HEK293 (cell line): ENCODE measurements around the gene WNT4.

ENCODE experiments used
- CTCF ChIA-PET: fragments of 350-600 bp; formaldehyde crosslinking; extraction: SDS; loops from one replicate; lab custom pipeline; 2021; ENCODE audit warnings: antibody characterized with exemption; lab: Yijun Ruan, JAX
- POLR2A ChIA-PET: fragments of 300-600 bp; formaldehyde crosslinking; extraction: SDS; loops from one replicate; lab custom pipeline; 2020; ENCODE audit warnings: antibody characterized with exemption, inconsistent platforms; lab: Yijun Ruan, JAX
- H3K27ac ChIP-seq: fragments of 200-500 bp; sonication (Bioruptor generic); 2 replicates; pipeline ENCODE4 v1.5.1; 2014; ENCODE audit warnings: low read depth, low read length, control low read depth, inconsistent platforms; ENCODE audit errors: extremely low read depth
- H3K36me3 ChIP-seq, 2 experiments: fragments of 200-500 bp in 1 of 2; sonication (Bioruptor generic) in 1 of 2; 1 replicate in 1 of 2; 2 replicates in 1 of 2; pipeline ENCODE4 v1.5.1; 2014 to 2017; ENCODE audit warnings: inconsistent platforms in 2 of 2, low read length in 2 of 2; ENCODE audit not compliant: control insufficient read depth in 2 of 2, insufficient read depth in 1 of 2
- H3K4me1 ChIP-seq: fragments of 200-500 bp; sonication (Bioruptor generic); 2 replicates; pipeline ENCODE4 v1.5.1; 2014; ENCODE audit warnings: mild to moderate bottlenecking, low read length, inconsistent platforms; ENCODE audit not compliant: control insufficient read depth, insufficient read depth
- H3K4me3 ChIP-seq: 2 replicates; pipeline ENCODE4 v1.5.1; 2011; ENCODE audit warnings: low read depth, mild to moderate bottlenecking, control low read depth, low read length, moderate library complexity
- H3K9me3 ChIP-seq: fragments of 200-500 bp; sonication (Bioruptor generic); 2 replicates; pipeline ENCODE4 v1.5.1; 2014; ENCODE audit warnings: low read depth, low read length, inconsistent platforms; ENCODE audit not compliant: control insufficient read depth, insufficient read depth
- FEZF1 ChIP-seq: fragments of 450-650 bp; formaldehyde crosslinking; IDR thresholded peaks from 2 replicates; pipeline ENCODE4 v1.5.1; 2016; ENCODE audit warnings: missing biosample characterization, missing genetic modification characterization
- GLI4 ChIP-seq: fragments of 450-650 bp; formaldehyde crosslinking; IDR thresholded peaks from 2 replicates; pipeline ENCODE4 v1.5.1; 2016; ENCODE audit warnings: missing biosample characterization, missing genetic modification characterization
- SETDB1 ChIP-seq: IDR thresholded peaks from one replicate; pipeline ENCODE4 v1.6.1; 2017; ENCODE audit warnings: mild to moderate bottlenecking, low read length, moderate library complexity, mixed read lengths; ENCODE audit not compliant: insufficient read length
- ZBTB48 ChIP-seq: fragments of 450-650 bp; formaldehyde crosslinking; IDR thresholded peaks from 2 replicates; pipeline ENCODE4 v1.5.1; 2016; ENCODE audit warnings: missing biosample characterization, missing genetic modification characterization
- ZNF112 ChIP-seq: fragments of 450-650 bp; formaldehyde crosslinking; IDR thresholded peaks from 2 replicates; pipeline ENCODE4 v1.5.0; 2017; ENCODE audit warnings: missing biosample characterization, missing genetic modification characterization
- ZNF132 ChIP-seq: fragments of 450-650 bp; formaldehyde crosslinking; IDR thresholded peaks from 2 replicates; pipeline ENCODE4 v1.5.1; 2017; ENCODE audit warnings: missing biosample characterization, missing genetic modification characterization, borderline replicate concordance
- ZNF2 ChIP-seq: fragments of 450-650 bp; formaldehyde crosslinking; IDR thresholded peaks from 2 replicates; pipeline ENCODE4 v1.5.1; 2016; ENCODE audit warnings: missing biosample characterization, missing genetic modification characterization
- ZNF292 ChIP-seq: fragments of 450-650 bp; formaldehyde crosslinking; IDR thresholded peaks from 2 replicates; pipeline ENCODE4 v1.5.1; 2016; ENCODE audit warnings: low read depth, missing biosample characterization, missing genetic modification characterization, borderline replicate concordance
- ZNF521 ChIP-seq: fragments of 450-650 bp; formaldehyde crosslinking; IDR thresholded peaks from 2 replicates; pipeline ENCODE4 v1.5.1; 2017; ENCODE audit warnings: missing biosample characterization, mild to moderate bottlenecking, missing genetic modification characterization
- ZNF530 ChIP-seq: fragments of 450-650 bp; formaldehyde crosslinking; IDR thresholded peaks from 2 replicates; pipeline ENCODE4 v1.5.1; 2016; ENCODE audit warnings: low read depth, missing biosample characterization, missing genetic modification characterization
- ZNF558 ChIP-seq: fragments of 450-650 bp; formaldehyde crosslinking; IDR thresholded peaks from 2 replicates; pipeline ENCODE4 v1.5.1; 2016; ENCODE audit warnings: missing biosample characterization, missing genetic modification characterization
- ZNF571 ChIP-seq: fragments of 450-650 bp; formaldehyde crosslinking; IDR thresholded peaks from 2 replicates; pipeline ENCODE4 v1.5.0; 2017; ENCODE audit warnings: missing biosample characterization, missing genetic modification characterization
- ZNF600 ChIP-seq: fragments of 450-650 bp; formaldehyde crosslinking; IDR thresholded peaks from 2 replicates; pipeline ENCODE4 v1.5.1; 2016; ENCODE audit warnings: missing biosample characterization, missing genetic modification characterization
- ZNF658 ChIP-seq: fragments of 450-650 bp; formaldehyde crosslinking; IDR thresholded peaks from 2 replicates; pipeline ENCODE4; 2016; ENCODE audit warnings: missing biosample characterization, missing genetic modification characterization
- TF ChIP-seq, protein P1 (sequence below): fragments of 450-650 bp; formaldehyde crosslinking; IDR thresholded peaks from 2 replicates; pipeline ENCODE4 v1.5.1; 2016; ENCODE audit warnings: missing biosample characterization, missing genetic modification characterization
- TF ChIP-seq, protein P2 (sequence below): fragments of 450-650 bp; formaldehyde crosslinking; IDR thresholded peaks from 2 replicates; pipeline ENCODE4 v1.5.1; 2017; ENCODE audit warnings: missing biosample characterization, missing genetic modification characterization
- TF ChIP-seq, protein P3 (sequence below): fragments of 450-650 bp; formaldehyde crosslinking; IDR thresholded peaks from 2 replicates; pipeline ENCODE4 v1.5.1; 2016; ENCODE audit warnings: missing biosample characterization, missing genetic modification characterization
- TF ChIP-seq, protein P4 (sequence below): fragments of 450-650 bp; IDR thresholded peaks from 2 replicates; pipeline ENCODE4 v1.5.1; 2018; ENCODE audit warnings: missing biosample characterization, mild to moderate bottlenecking, missing genetic modification characterization

WNT4 gene

DNA sequence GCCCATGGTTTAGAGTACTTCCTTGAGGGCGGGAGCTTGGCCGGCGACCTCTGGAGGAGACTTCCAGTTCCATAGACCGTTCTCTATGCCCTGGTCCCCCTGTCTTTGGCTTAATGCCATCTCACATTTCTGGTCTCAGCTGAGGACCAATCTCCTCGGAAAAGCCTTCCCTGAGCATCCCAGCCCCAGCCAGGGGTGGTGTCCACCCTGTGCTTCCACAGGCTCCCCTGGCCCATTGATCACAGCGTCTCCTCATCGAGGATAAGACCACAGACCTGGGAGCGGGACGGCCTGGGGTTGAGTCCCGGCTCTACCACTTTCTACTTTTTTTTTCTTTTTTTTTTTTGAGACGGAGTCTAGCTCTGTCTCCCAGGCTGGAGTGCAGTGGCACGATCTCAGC lies 14.5 kb downstream of the WNT4 start:
- TF ChIP-seq, protein P1, sequence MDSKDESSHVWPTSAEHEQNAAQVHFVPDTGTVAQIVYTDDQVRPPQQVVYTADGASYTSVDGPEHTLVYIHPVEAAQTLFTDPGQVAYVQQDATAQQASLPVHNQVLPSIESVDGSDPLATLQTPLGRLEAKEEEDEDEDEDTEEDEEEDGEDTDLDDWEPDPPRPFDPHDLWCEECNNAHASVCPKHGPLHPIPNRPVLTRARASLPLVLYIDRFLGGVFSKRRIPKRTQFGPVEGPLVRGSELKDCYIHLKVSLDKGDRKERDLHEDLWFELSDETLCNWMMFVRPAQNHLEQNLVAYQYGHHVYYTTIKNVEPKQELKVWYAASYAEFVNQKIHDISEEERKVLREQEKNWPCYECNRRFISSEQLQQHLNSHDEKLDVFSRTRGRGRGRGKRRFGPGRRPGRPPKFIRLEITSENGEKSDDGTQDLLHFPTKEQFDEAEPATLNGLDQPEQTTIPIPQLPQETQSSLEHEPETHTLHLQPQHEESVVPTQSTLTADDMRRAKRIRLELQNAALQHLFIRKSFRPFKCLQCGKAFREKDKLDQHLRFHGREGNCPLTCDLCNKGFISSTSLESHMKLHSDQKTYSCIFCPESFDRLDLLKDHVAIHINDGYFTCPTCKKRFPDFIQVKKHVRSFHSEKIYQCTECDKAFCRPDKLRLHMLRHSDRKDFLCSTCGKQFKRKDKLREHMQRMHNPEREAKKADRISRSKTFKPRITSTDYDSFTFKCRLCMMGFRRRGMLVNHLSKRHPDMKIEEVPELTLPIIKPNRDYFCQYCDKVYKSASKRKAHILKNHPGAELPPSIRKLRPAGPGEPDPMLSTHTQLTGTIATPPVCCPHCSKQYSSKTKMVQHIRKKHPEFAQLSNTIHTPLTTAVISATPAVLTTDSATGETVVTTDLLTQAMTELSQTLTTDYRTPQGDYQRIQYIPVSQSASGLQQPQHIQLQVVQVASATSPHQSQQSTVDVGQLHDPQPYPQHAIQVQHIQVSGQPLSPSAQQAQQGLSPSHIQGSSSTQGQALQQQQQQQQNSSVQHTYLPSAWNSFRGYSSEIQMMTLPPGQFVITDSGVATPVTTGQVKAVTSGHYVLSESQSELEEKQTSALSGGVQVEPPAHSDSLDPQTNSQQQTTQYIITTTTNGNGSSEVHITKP: 0 out of 2 replicates have a peak, but pooled peaks have one; percentile 14
- TF ChIP-seq FEZF1: no peak
- Histone ChIP-seq H3K4me1 (no peaks in the 10 kb centered on the region), H3K4me3 (no peak overlapping the region), H3K27ac (no peak overlapping the region), H3K36me3 (peaks cover 0 to 1% of the 10 kb centered on the region in 2 experiments; a peak in 1 of 3 replicates), H3K9me3 (no peaks in the 10 kb centered on the region)
- CTCF ChIA-PET: interaction anchor here (0.7 to 6.5 kb wide), 2 partner anchors 287 to 514 kb away, joined by 3 to 61 read pairs; no protein-coding TSS in a partner anchor
- POLR2A ChIA-PET: no interaction called here

DNA sequence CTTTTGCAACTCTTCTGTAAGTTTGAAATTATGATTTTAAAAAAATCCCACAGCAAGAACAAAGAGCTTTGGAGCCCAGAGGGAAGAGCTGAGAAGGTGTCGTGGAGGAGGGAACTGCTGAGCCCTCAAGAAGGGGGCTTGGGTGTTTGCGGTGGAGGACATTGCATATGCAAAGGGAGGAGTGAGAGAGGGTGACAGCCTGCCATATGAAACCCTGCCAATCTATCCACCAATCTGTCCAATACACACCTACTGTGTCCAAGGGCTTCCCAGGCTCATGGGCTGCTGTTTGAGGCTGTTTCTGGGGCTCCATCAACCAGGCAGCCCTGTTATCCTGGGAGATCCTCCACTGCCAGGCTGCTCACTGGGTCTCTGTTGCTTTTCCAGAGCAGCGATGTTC lies 15.2 kb downstream of the WNT4 start:
- no peaks in the 10 kb centered on the region for H3K9me3 ChIP-seq
- H3K36me3 ChIP-seq: peaks cover 0 to 3% of the 10 kb centered on the region in 2 experiments; a peak in 1 of 3 replicates
- no peaks in the 10 kb centered on the region for H3K4me1 ChIP-seq
- no peak overlapping the region for H3K27ac ChIP-seq
- no peak for TF ChIP-seq ZNF658 (tag by site-specific recombination)
- TF ChIP-seq ZNF292 (tag by site-specific recombination): no peak
- TF ChIP-seq ZNF571 (tag by site-specific recombination): no peak
- TF ChIP-seq ZNF530: no peak
- no peak for TF ChIP-seq ZNF2
- no peak for TF ChIP-seq ZNF112
- TF ChIP-seq, protein P2, sequence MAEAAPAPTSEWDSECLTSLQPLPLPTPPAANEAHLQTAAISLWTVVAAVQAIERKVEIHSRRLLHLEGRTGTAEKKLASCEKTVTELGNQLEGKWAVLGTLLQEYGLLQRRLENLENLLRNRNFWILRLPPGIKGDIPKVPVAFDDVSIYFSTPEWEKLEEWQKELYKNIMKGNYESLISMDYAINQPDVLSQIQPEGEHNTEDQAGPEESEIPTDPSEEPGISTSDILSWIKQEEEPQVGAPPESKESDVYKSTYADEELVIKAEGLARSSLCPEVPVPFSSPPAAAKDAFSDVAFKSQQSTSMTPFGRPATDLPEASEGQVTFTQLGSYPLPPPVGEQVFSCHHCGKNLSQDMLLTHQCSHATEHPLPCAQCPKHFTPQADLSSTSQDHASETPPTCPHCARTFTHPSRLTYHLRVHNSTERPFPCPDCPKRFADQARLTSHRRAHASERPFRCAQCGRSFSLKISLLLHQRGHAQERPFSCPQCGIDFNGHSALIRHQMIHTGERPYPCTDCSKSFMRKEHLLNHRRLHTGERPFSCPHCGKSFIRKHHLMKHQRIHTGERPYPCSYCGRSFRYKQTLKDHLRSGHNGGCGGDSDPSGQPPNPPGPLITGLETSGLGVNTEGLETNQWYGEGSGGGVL (tag by site-specific recombination): no peak
- TF ChIP-seq ZNF521 (tag by site-specific recombination): no peak
- no peak for TF ChIP-seq ZNF600 (tag by site-specific recombination)
- no peak for TF ChIP-seq ZBTB48 (tag by site-specific recombination)
- TF ChIP-seq ZNF558 (tag by site-specific recombination): no peak
- TF ChIP-seq, protein P3, sequence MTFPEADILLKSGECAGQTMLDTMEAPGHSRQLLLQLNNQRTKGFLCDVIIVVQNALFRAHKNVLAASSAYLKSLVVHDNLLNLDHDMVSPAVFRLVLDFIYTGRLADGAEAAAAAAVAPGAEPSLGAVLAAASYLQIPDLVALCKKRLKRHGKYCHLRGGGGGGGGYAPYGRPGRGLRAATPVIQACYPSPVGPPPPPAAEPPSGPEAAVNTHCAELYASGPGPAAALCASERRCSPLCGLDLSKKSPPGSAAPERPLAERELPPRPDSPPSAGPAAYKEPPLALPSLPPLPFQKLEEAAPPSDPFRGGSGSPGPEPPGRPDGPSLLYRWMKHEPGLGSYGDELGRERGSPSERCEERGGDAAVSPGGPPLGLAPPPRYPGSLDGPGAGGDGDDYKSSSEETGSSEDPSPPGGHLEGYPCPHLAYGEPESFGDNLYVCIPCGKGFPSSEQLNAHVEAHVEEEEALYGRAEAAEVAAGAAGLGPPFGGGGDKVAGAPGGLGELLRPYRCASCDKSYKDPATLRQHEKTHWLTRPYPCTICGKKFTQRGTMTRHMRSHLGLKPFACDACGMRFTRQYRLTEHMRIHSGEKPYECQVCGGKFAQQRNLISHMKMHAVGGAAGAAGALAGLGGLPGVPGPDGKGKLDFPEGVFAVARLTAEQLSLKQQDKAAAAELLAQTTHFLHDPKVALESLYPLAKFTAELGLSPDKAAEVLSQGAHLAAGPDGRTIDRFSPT (tag by site-specific recombination): no peak
- TF ChIP-seq SETDB1: no peak
- no peak for TF ChIP-seq GLI4 (tag by site-specific recombination)
- TF ChIP-seq ZNF132: no peak
- TF ChIP-seq, protein P4, sequence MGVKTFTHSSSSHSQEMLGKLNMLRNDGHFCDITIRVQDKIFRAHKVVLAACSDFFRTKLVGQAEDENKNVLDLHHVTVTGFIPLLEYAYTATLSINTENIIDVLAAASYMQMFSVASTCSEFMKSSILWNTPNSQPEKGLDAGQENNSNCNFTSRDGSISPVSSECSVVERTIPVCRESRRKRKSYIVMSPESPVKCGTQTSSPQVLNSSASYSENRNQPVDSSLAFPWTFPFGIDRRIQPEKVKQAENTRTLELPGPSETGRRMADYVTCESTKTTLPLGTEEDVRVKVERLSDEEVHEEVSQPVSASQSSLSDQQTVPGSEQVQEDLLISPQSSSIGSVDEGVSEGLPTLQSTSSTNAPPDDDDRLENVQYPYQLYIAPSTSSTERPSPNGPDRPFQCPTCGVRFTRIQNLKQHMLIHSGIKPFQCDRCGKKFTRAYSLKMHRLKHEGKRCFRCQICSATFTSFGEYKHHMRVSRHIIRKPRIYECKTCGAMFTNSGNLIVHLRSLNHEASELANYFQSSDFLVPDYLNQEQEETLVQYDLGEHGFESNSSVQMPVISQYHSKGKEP (tag by site-specific recombination): no peak
- ChIA-PET CTCF (interaction anchor here (0.7 to 6.5 kb wide), 2 partner anchors 288 to 514 kb away, joined by 3 to 61 read pairs; no protein-coding TSS in a partner anchor), POLR2A (no interaction called here)
- no peak overlapping the region for H3K4me3 ChIP-seq
